Erythroblast (primary cell): ENCODE measurements around the gene NBEAL2.

ENCODE experiments used
- GATA1 ChIP-seq: IDR thresholded peaks from 2 replicates; pipeline ENCODE4 v1.6.1; 2011; ENCODE audit warnings: low read depth, mild to moderate bottlenecking, control low read depth, low read length, moderate library complexity
- POLR2A ChIP-seq: IDR thresholded peaks from 2 replicates; pipeline ENCODE4 v1.6.1; 2011; ENCODE audit warnings: mild to moderate bottlenecking, low read length

- TF ChIP-seq POLR2A (no peak), GATA1 (no peak)
These were observed 62.8 kb downstream of the NBEAL2 start for GRCh38 chr3:47042231-47042791.
